DND-41 (cell line): ENCODE measurements around the gene LPCAT1.
A peak's percentile ranks its signal among the peaks of the same experiment; 100 is the strongest.

Source experiments
- ATAC-seq: fragments of 200-7000 bp; cut with Tn5 transposase; 3 replicates; pipeline ENCODE4 v1.9.1; 2021; ENCODE audit warnings: low read depth; ENCODE audit not compliant: insufficient read depth
- DNase-seq: peaks from one replicate; pipeline ENCODE4 v3.0.0-alpha.2; 2020
- H2AFZ ChIP-seq: 2 replicates; pipeline ENCODE4 v1.6.0; 2012; ENCODE audit warnings: low read depth, low read length
- H3K27ac ChIP-seq: 2 replicates; pipeline ENCODE4 v1.5.1; 2012; ENCODE audit warnings: low read length, inconsistent platforms
- H3K27me3 ChIP-seq: fragments of 200-600 bp; sonication (generic); 2 replicates; pipeline ENCODE4 v1.6.0; 2012; ENCODE audit warnings: low read length, mild to moderate bottlenecking, inconsistent platforms; ENCODE audit not compliant: insufficient read depth, poor library complexity
- H3K36me3 ChIP-seq: 2 replicates; pipeline ENCODE4 v1.5.1; 2012; ENCODE audit warnings: low read length, inconsistent platforms; ENCODE audit not compliant: insufficient read depth
- H3K4me1 ChIP-seq: 2 replicates; pipeline ENCODE4 v1.5.1; 2012; ENCODE audit warnings: mild to moderate bottlenecking, low read length; ENCODE audit not compliant: insufficient read depth
- H3K4me2 ChIP-seq: 2 replicates; pipeline ENCODE4 v1.6.0; 2012; ENCODE audit warnings: mild to moderate bottlenecking, moderate library complexity, low read length, inconsistent platforms; ENCODE audit not compliant: insufficient read depth
- H3K4me3 ChIP-seq, 2 experiments: fragments of 200-600 bp in 1 of 2; shearing (Covaris generic) in 1 of 2; 2 replicates each; pipeline ENCODE4 v1.5.1; 2012 to 2016; ENCODE audit warnings: inconsistent platforms in 2 of 2, low read length in 2 of 2, mild to moderate bottlenecking in 2 of 2, low read depth in 1 of 2, moderate library complexity in 1 of 2
- H3K79me2 ChIP-seq: 2 replicates; pipeline ENCODE4 v1.6.0; 2012; ENCODE audit warnings: low read length, inconsistent platforms; ENCODE audit not compliant: insufficient read depth
- H3K9ac ChIP-seq: 2 replicates; pipeline ENCODE4 v1.6.0; 2012; ENCODE audit warnings: low read depth, mild to moderate bottlenecking, inconsistent platforms, low read length, moderate library complexity
- H3K9me3 ChIP-seq: 2 replicates; pipeline ENCODE4 v1.5.1; 2012; ENCODE audit warnings: low read length, moderate library complexity, mild to moderate bottlenecking, inconsistent platforms; ENCODE audit not compliant: insufficient read depth, severe bottlenecking
- H4K20me1 ChIP-seq: 2 replicates; pipeline ENCODE4 v1.6.0; 2012; ENCODE audit warnings: low read length; ENCODE audit not compliant: insufficient read depth
- CTCF ChIP-seq: IDR thresholded peaks from 2 replicates; pipeline ENCODE4 v1.5.1; 2012; ENCODE audit warnings: borderline replicate concordance, low read length, moderate library complexity, mild to moderate bottlenecking; ENCODE audit not compliant: poor library complexity, severe bottlenecking; ENCODE audit errors: extremely low read depth
- EZH2 ChIP-seq: IDR thresholded peaks from 3 replicates; pipeline ENCODE4 v1.6.1; 2012; ENCODE audit warnings: borderline replicate concordance, low read depth, mild to moderate bottlenecking, moderate library complexity, low read length, inconsistent platforms; ENCODE audit not compliant: severe bottlenecking

LPCAT1 gene

GRCh38 chr5:1524481-1524798, 680 bp upstream of the LPCAT1 start:
- H3K27ac ChIP-seq, result peak overlapping the region; percentile 61
- H3K4me3 ChIP-seq, result peak overlapping the region; percentile 36 to 62; a peak in 3 of 4 replicates
- H2AFZ ChIP-seq, result peak overlapping the region; percentile 88
- peaks cover 32% of the 10 kb centered on the region for H3K4me1 ChIP-seq
- TF ChIP-seq CTCF, result no peak
- no peak for TF ChIP-seq EZH2
- DNase-seq (no peak), ATAC-seq (peak; percentile 1; the same call in 1 of the 3 replicates)
- no peaks in the 10 kb centered on the region for H3K9me3 ChIP-seq
- H3K4me2 ChIP-seq, result peak overlapping the region; percentile 79
- peaks cover 34% of the 10 kb centered on the region for H4K20me1 ChIP-seq
- H3K27me3 ChIP-seq, result no peaks in the 10 kb centered on the region
- peaks cover 23% of the 10 kb centered on the region for H3K36me3 ChIP-seq
- peaks cover 41% of the 10 kb centered on the region for H3K79me2 ChIP-seq
- H3K9ac ChIP-seq, result peak overlapping the region; percentile 63

- Histone ChIP-seq H3K79me2 (peaks cover 51% of the 10 kb centered on the region), H3K27ac (peak overlapping the region; percentile 64; the same call in 1 of the 2 replicates), H3K4me2 (peak overlapping the region; percentile 79), H3K4me3 (peak overlapping the region; percentile 62 to 89), H4K20me1 (peaks cover 44% of the 10 kb centered on the region), H3K4me1 (peaks cover 32% of the 10 kb centered on the region), H2AFZ (peak overlapping the region; percentile 77), H3K9ac (peak overlapping the region; percentile 63), H3K36me3 (peaks cover 33% of the 10 kb centered on the region), H3K27me3 (no peaks in the 10 kb centered on the region), H3K9me3 (no peaks in the 10 kb centered on the region)
- TF ChIP-seq CTCF (no peak), EZH2 (no peak)
- peak; percentile 39 for ATAC-seq
- DNase-seq, result no peak
Observed at GRCh38 chr5:1523480-1523792, 324 bp downstream of the LPCAT1 start.

GRCh38 chr5:1522601-1523479, 920 bp downstream of the LPCAT1 start:
- Histone ChIP-seq H3K79me2 (peaks cover 57% of the 10 kb centered on the region), H3K4me2 (peak overlapping the region; percentile 79)
- DNase-seq, result peak; percentile 23

More at GRCh38 chr5:1522601-1523479, 920 bp downstream of the LPCAT1 start:
- H3K4me3 ChIP-seq, result peak overlapping the region; percentile 62 to 89
- H2AFZ ChIP-seq, result 0 out of 2 replicates have a peak overlapping the region, but pooled peaks have one; percentile 1
- H3K36me3 ChIP-seq, result peaks cover 37% of the 10 kb centered on the region
- ATAC-seq, result peak; percentile 27
- peak overlapping the region; percentile 63 for H3K9ac ChIP-seq
- H3K4me1 ChIP-seq, result peaks cover 32% of the 10 kb centered on the region
- H4K20me1 ChIP-seq, result peaks cover 48% of the 10 kb centered on the region
- H3K9me3 ChIP-seq, result no peaks in the 10 kb centered on the region
- H3K27ac ChIP-seq, result peak overlapping the region; percentile 20
- H3K27me3 ChIP-seq, result no peaks in the 10 kb centered on the region
- no peak for TF ChIP-seq EZH2
- no peak for TF ChIP-seq CTCF
